Activated CD4-positive, CD25-positive, alpha-beta regulatory T cell treated with anti-CD3 and anti-CD28 coated beads, Interleukin-2, amount 50 U/mL, for 72 hours (primary cell): ENCODE measurements around the gene RNF212B.
A peak's percentile ranks its signal among the peaks of the same experiment; 100 is the strongest.
"Not testable (repeated sequence)": the region's sequence is repeated elsewhere in the genome, so short reads cannot be mapped to it uniquely, and the experiment has no call there.

Experiments used
- DNase-seq: peaks from one replicate; pipeline ENCODE4 v3.0.0; 2021

The RNF212B gene

GRCh38 chr14:23243066-23243465 lies 5.3 kb downstream of the RNF212B start:
- no peak for DNase-seq

GRCh38 chr14:23245282-23245681 lies 7.5 kb downstream of the RNF212B start:
- no peak for DNase-seq

- no peak for DNase-seq
Measured at GRCh38 chr14:23248601-23249000, 10.9 kb downstream of the RNF212B start.

- no peak for DNase-seq
Measured at GRCh38 chr14:23249824-23250223, 12.1 kb downstream of the RNF212B start.

GRCh38 chr14:23252006-23252405 lies 14.3 kb downstream of the RNF212B start:
- no peak for DNase-seq

GRCh38 chr14:23252420-23253333 lies 14.9 kb downstream of the RNF212B start:
- no peak for DNase-seq

- DNase-seq = no peak
Measured at GRCh38 chr14:23258256-23258655, 20.5 kb downstream of the RNF212B start.

- DNase-seq = no peak
Measured at GRCh38 chr14:23259426-23259825, 21.7 kb downstream of the RNF212B start.

GRCh38 chr14:23260849-23261248 lies 23.1 kb downstream of the RNF212B start:
- not testable (repeated sequence) for DNase-seq

- no peak for DNase-seq
Measured at GRCh38 chr14:23269193-23269592, 31.5 kb downstream of the RNF212B start.

- no peak for DNase-seq
Measured at GRCh38 chr14:23275412-23275811, 37.7 kb downstream of the RNF212B start.

GRCh38 chr14:23277189-23277588 lies 39.5 kb downstream of the RNF212B start:
- no peak for DNase-seq

- DNase-seq = not testable (repeated sequence)
Measured at GRCh38 chr14:23277928-23278327, 40.2 kb downstream of the RNF212B start.

GRCh38 chr14:23281247-23281646 lies 43.5 kb downstream of the RNF212B start:
- DNase-seq = no peak

GRCh38 chr14:23284654-23285529 lies 47.2 kb downstream of the RNF212B start:
- no peak for DNase-seq

- no peak for DNase-seq
Measured at GRCh38 chr14:23285530-23286019, 47.8 kb downstream of the RNF212B start.

GRCh38 chr14:23286020-23286901 lies 48.5 kb downstream of the RNF212B start, which contains the start of gene HOMEZ:
TSS of gene HOMEZ (minus strand) at chr14:23286132. CDS start at chr14:23285952, 180 bp downstream.
- peak; percentile 97 for DNase-seq

- no peak for DNase-seq
Measured at GRCh38 chr14:23286902-23287479, 49.3 kb downstream of the RNF212B start.

- DNase-seq = peak; percentile 63
Measured at GRCh38 chr14:23294734-23295561, 57.2 kb downstream of the RNF212B start.

GRCh38 chr14:23296012-23296777 lies 58.5 kb downstream of the RNF212B start:
- DNase-seq = no peak
